ENCODE results near the gene PRKN.
A peak's percentile ranks its signal among the peaks of the same experiment; 100 is the strongest.

Gene PRKN

DNA sequence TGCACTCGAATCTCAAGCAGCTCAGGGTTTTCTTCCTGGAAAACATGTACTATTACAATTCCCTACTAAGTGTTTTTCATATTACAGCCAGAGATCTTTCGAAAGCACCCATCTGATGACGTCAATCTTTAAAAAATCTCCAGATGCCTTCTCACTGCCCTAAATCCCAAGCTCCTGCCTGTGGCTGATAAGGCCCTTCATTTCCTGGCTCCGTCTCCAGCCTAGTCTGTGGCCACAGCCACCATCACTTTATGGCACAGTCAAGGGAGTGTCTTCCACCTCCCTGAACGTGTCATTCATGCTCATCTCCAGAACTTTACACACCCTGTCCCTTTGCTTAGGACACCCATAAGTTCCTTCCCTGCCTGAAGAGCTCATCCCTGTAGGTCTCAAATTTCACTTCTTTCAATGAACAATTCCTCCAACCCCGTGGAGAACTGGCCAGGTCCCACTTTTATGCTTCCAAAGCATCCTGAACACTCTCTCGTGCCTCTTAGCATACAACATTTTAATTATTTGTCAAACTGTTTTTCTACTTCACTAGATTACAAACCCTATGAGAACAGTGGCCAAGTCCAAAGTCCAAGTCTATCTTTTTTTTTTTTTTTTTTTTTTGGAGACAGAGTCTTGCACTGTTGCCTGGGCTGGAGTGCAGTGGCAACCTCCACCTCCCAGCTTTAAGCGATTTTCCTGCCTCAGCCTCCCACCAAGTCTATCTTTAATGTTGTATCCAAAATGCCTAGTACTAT, 1347.6 kb downstream of the PRKN start:
- no peak for DNase-seq

DNA sequence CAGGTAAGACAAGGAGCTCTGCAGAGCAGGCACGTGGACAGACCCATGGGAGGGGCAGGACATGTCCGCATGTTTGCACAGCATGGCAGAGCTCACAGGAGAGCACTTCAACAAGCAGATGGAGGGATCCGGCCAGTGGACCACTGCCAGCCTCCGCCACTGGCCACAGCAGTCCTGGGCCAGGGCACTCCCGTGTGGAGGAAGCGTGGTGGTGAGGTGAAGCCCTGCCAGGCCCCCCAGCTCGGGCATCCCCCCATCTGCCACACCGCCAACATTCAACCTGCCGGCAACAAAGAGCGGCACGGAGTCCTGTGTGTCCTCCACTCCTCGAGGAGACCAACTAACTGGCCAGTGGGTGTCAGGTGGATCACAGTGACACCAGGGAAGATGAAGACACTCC, 1349.5 kb downstream of the PRKN start:
- DNase-seq = no peak

DNA sequence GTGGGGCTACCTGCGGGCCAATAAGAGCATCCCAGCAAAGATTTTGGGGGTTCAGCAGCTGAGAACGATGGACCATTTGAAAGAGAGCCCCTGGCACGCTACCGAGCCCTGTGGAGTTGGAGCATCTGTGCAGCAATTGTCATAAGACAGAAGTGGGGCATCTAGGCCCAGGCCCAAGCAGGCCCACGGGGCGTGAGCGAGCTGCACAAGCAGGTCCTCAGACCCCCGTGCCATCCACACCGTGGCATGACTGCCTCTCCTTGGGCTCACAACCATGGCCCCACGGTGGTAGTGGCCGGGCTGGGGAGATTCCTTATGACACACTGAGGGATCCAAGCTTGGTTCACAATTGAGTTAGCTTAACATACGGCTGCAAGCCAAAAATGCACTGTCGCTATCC, 1350.5 kb downstream of the PRKN start:
- no peak for DNase-seq

DNA sequence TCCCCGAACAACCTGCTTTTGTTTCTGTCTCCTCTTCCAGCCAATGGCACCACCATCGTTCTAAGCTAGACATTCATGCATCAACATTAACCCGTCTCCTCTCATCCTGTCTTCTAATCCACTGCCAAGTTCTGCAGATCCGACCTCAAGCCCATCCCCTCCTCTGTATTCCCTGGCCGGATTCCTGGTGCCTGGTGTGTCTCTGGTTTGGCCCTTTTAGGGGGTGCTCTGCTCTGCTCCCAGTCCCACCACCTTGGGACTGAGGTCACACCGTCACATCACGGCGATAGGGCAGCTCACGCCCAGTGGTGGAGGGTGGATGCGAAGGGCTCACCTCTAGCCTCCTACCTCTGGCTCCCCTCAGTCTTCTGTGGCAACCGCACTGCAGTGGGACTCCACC, 1351.2 kb downstream of the PRKN start:
- no peak for DNase-seq

DNA sequence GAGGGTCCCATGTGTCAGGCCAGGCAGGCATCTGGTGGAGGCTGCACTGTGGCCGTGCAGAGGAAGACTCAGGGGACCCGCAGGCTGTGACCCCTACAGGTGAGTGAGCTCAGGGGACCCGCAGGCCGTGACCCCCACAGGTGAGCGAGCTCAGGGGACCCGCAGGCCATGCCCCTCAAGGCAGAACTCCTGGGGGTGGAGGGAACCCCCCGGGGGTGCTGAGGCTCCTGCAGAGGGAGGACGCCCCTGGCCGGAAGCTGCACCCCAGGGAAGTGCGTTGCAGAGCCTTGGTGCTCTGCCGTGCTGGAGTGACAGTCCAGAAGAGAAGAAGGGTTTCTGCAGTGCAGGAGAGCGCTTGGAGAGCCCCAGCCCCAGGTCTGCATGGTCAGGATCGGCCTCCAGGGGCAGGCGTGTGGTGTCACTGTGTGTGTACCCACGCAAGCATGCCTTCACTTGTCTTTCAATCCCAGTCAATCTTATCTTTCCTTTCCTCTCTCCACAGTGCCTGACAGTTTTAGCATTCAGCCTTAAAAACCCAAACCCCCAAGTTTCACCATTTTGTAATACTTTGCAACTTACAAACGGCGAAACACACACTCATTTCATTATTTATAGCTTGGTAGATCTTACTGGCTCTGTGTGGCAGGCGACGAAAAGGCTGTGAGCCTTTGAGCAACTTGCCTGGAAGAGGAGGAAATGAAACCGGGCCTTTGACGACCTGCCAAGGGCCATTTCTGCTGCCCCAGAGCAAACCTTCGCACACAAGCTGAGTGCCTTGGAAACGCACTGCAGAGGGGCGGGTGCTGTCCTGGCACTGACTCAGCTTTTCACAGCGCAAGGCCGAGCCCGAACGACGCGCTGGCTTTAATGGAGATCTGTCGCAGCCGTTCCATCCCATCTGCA, 1352.3 kb downstream of the PRKN start:
- DNase-seq = no peak

DNA sequence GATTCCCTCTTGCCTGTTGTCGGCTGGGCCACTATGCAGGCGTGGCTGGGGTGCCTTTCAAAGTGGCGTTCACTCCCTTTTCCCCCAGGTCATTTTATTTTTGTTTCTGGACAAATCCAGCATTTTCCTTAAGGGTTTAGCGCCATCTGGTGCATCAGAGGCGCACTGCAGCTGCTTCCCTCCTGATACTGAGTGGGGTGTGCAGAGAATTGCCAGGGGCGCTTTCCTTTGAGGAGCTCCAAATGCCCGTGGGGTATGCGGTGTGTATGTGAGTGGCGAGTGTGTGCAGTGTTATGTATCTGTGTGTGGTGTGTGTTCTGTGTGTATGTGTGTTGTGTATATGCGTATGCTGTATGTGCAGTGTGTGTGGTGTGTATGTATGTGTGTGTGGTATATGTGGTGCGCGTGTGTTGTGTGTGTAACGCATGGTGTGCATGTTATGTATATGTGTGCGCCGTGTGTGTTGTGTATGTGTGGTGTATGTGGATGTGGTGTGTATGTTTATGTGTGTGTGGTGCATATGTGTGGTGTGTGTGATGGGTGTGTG, 1353.6 kb downstream of the PRKN start:
- DNase-seq = peak; percentile 24

DNA sequence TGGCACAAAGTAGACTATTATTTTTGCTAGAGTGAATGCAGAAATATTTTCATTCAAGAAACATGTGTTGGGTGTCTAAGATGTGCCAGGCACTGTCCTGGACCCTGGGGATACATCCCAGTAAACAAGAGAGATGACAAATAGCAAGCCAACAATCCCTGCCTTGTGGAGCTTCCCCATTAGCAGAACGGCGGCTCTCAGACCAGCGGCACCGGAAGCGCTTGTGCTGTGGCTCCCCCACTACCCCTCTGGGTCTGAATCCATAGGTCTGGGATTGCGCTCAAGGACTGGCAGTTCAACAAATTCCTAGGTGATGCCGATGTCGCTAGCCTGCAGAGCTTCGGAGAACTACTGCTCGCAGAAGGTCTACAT, 1355.2 kb downstream of the PRKN start:
- no peak for DNase-seq

DNA sequence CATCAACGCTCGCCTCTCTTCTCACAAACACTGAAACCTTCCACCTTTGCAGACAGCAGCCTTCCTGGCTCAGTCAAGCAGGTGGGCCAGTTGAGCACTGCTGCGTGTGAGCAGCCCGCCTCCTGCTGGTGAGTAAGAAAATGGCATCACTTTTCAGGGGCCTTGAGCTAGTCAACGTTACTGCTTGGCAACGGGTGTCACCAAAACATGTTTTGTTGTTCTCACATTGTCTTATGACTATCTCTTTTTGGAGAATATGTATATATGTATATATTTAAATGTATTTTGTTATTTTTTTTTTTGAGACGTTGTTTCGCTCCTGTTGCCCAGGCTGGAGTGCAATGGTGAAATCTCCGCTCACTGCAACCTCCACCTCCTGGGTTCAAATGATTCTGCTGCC, 1356.7 kb downstream of the PRKN start:
- peak; percentile 7 for DNase-seq

DNA sequence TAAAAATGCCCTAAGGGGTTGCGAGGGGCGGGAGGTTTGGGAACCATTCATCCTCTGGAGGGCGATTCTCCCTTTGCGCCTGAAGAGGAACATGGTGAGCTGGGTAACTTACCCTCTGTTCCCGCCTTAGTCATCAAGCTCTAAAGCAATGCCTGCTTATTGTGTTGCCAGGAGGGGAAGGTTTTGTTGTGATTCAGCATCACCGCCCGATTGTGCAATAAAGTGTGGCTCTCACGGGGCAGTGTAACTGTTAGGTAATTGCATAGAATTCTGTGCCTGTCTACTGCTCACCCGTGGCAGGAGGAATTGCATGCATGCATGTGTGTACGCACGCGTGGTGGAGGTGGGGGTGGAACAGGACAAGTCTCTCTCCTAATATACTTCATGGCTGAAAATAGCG, 1358.2 kb downstream of the PRKN start:
- no peak for DNase-seq

DNA sequence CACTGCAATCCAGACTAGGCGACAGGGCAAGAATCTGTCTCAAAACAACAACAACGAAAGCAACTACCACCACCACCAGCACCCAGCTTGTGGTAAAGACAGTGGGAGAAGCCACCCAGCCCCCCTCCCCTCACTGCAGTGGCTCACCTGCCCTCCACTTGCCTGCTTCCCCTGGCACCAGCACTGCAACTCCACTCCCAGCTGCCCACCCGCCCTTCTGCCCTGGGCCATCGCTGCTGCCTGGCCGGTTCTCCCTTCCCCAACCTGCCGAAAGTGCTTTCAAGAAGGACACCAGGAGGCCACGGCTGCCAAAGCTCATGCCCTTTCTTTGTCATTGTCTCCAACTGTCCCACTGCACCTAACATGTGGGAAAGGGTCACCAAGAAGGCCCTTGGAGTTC, 1359.1 kb downstream of the PRKN start:
- DNase-seq = no peak

DNA sequence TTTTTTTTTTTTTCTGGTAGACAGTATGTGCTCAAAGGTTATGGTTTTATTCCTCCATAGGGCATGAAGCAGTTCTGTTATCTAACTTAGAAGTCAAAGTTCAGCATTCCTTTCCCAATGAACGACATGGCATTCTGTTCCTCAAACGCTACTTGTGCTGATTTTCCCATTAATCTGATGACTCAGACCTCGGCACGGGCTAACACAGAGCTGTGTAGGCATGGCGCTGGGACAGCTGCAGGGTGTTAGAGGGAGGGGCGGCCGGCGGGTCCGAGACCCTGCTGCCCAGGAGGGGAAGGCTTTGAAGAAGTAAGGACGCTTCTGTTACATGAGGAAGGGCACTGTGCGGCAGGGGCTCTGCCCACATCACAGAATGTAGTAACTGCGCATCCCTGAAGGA, 1360.1 kb downstream of the PRKN start:
- DNase-seq = no peak

DNA sequence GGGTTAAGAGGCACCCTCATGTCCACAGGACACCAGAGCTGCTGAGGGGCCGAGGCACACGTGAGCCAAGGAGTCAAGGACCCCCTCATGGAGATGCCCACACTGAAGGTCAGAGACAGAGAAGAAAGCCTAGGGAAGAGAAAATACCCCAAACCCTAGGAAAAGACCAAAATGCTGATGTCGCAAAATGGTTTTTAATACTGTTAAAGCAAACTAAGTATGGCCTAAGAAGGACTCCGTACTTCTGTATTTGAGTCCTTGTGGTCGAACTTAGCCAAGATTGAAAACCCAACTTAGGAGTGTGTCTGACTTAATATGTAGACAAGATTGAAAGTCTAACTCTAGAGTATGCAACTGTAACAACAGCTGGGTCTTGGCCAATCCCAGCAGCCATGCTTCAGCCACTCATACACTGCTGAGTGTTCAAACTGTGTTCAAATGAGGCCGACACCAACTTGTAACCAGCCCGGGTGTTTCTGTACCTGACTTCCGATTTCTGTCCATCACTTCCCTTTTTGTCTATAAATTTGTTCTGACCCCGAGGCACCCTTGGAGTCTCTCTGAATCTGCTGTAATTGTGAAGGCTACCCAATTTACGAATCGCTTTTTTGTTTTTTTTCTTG, 1361.2 kb downstream of the PRKN start:
- DNase-seq = no peak

DNA sequence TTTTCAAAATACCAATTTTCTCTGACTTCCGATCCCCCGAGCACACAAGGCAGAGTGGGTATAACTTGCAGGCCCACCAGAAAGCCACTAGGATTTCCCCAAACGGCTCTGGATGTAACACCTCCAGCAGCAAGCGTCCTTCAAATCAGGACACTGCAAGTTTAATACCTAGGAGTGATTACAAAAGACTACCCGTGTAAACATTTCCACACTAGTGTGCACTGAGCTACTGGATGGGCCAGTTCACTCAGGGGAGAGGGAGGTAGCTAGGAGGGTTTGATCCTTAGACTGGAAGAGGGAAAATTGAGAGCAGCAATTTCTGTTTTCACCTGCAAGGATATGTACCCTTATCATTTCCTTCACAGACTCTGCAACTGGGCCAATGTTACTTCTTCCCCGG, 1361.9 kb downstream of the PRKN start:
- DNase-seq = no peak

DNA sequence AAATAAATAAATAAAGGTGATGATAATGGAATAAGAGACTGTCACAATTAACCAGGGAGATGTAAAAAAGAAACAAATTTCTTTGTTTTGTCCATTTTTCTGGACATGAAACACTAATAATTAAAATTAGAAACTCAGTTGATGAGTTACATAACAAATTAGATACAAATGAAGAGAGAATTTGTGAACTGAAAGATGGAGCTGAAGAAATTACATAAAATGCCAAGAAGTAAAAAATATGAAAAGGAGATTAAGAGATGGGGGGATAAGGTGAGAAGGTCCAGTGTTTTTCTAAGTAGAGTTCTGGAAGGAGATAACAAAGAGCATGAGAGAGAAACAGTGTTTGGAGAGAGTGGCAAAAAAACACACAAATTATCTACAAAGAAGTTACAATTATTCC, 1364.3 kb downstream of the PRKN start:
- no peak for DNase-seq

DNA sequence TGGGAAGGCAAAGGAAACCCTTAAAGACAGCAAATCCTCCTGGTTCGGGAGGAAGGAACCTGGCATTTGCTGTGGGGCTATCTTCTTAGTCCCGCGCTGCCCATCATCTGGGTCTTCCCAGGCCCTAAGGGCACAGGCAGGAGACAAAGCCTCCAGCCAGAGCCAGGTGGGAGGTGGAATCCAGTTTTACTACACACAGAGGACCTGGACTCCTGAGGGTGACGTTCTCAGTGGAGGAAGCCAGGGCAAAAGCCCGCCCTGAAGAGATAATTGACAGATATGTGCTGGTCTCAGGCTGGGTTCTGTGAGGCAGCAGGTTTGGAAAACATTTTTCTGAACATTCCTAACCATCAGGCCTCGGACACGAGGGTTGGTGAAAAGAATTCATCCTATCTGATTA, 1365.3 kb downstream of the PRKN start:
- no peak for DNase-seq

DNA sequence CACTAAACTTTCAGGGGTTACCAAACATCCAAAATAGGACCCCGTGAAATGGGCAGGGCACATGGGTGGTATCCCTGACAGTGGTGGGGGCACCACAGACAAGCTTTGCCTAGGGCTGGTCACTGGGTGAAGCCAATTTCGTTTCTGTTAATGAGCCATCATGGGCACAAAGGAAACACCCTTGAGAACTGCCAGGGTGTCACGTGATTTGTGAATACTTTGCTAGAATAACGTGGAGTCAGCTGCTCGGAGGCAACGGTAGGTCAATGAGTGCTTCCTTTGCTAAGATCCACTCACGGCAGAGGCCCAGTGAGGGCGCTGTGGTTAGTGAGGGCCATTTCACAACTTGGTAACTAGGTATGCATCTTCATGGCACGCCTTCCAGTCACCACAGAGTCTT, 1366.0 kb downstream of the PRKN start:
- no peak for DNase-seq

DNA sequence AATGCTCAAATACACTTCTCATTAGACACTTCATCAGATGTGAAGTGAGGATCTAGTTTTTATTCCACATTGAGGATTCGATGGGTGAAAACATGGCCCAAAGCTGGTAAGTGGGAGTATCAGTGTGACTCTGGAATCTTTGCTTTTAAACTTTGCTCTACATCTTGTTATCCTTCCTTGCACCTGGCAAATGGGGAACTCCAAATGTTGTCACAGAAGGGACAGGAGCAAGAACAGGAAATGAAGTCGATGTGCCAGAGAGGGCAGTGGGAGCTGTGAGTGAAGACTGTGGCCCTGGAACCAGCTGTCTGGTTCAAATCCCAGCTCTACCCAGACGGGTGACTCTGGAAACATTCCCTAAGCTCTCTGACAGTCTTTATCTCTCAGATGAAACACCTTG, 1367.0 kb downstream of the PRKN start:
- no peak for DNase-seq

DNA sequence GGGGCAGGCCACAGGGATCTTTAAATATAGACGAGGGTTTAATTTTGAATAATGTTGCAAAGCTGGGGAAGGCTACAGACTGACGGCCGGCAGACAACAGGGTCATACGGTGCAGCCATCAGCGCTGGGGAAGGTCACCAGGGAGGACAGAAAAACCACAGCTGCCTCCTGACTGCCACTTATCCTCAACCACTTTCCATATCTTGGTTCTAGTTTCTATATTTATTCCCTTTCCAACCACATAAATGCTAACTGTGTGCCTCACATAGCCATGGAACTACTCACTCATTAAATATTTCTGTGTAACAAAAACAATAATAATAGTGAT, 1368.0 kb downstream of the PRKN start:
- DNase-seq = no peak

DNA sequence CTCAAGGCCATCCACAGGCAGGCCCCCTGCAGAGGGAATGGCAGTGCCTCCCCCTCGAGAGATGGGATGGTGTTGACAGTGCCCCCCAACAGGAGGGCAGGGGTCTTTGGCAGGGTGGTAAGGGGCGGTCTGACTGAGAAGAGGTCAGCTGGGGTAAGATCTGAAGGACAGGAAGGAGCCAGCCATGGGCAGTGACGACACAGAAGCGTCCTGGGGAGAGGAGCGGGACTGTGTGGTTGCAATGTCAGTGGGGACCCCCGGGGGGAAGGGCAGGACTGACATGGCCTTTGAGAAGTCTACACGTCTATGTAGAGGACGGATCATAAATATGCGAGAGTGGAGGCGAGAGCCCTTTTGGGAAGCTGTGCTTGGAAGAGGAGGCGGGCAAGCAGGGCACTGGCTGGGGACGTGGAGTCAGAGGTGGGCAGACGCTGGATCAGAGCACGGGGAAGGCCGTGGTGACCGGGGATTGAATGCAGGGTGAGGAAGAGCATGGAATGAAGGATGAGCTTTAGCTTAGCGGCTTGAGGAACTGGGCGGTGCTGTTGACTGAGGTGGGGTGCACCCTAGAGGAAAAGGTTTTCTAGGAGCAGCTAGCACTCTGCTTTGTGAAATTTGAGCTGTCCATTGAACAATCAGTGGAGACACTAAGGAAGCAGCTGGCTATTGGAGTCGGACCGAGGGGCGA, 1371.3 kb downstream of the PRKN start:
- no peak for DNase-seq

DNA sequence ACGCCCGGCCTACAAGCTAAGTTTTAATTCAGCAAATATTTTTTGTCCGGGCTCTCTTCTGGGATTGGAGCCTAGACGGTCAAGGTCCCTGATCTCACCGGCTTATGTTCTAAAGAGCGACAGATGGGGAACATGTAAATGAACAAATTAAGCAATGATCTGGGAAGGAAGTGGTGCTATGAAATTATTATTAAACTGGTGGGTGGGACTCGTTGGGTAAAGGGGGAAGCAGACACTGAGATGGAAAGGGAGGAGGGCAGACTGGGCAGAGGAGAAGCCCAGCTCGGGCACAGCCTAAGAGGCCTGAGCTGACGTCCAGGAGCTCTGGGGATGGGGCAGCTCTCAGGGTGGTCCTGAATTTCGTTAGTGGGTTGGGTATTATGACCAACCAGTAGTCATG, 1371.9 kb downstream of the PRKN start:
- DNase-seq = no peak

DNA sequence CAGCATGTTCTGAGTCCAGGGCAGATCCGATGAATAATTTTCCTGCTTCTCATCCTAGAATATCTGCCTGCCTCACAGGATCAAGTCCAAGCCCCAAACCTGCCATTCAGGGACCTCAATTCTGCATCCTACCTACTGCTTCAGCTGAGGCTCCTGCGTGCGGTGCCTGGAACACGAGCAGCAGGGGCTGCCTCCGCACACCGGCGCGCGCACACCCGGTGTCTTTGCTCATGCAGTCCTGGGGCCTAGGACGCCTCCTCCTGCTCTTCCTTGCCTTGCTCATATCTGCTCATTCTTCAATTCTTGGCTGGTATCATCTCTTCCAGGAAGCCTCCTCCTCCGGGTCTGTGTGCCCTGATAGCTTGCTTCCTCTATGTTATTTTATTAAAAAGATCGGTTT, 1372.6 kb downstream of the PRKN start:
- no peak for DNase-seq

DNA sequence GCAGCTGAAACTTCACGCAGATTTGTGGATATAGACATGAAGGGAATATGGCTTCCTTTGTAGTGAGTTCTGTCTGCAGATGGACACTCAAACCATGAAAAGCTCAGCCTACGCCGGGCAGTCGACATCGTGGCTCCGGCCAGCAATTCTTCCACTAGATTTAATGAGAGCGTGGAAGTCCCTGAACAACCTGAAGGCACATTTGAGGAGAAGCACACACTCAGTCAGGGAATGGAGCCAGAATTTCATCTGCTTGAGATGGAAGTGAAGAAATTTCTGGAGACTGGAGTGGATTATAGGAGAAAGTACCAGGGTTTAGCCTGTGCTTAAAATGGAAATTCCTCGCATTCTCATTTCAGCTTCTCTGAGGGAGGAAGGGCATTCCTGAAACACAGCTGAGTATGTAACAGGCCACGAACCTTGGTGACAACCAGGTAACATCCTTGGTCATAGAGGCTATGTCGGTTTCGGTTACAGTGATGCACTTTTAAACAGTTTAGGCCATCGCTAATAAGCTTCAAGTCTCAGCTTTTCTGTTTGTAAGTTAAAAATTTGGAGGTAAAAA, 1373.2 kb downstream of the PRKN start:
- no peak for DNase-seq

DNA sequence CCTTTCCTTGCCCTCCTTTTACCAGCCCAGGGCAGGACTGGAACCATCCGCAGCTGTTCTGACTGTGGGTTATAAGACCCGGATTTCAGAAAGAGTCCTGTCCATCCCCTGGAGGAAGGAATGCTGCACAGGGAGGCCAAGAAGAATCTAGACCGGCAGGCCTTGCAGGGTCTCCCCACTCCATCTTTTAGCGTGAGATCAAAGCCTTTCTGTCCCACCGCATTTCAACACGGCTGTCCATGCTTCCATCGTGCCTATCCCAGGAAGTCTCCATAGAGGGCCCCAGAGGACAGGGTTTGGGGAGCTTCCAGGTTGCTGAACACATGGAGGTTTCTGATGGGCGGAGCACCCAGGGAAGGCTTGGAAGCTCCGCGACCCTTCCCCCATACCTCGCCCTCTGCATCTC, 1374.4 kb downstream of the PRKN start:
- no peak for DNase-seq
